HG02571 (cell line): ENCODE results near the gene EFCAB11.

ENCODE experiments used
- ATAC-seq: cut with Tn5 transposase; IDR thresholded peaks from one replicate; pipeline ENCODE4 v1.9.1; 2021; ENCODE audit warnings: mild to moderate bottlenecking, moderate library complexity; ENCODE audit not compliant: unreplicated experiment

Gene EFCAB11, protein sequence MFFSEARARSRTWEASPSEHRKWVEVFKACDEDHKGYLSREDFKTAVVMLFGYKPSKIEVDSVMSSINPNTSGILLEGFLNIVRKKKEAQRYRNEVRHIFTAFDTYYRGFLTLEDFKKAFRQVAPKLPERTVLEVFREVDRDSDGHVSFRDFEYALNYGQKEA

DNA sequence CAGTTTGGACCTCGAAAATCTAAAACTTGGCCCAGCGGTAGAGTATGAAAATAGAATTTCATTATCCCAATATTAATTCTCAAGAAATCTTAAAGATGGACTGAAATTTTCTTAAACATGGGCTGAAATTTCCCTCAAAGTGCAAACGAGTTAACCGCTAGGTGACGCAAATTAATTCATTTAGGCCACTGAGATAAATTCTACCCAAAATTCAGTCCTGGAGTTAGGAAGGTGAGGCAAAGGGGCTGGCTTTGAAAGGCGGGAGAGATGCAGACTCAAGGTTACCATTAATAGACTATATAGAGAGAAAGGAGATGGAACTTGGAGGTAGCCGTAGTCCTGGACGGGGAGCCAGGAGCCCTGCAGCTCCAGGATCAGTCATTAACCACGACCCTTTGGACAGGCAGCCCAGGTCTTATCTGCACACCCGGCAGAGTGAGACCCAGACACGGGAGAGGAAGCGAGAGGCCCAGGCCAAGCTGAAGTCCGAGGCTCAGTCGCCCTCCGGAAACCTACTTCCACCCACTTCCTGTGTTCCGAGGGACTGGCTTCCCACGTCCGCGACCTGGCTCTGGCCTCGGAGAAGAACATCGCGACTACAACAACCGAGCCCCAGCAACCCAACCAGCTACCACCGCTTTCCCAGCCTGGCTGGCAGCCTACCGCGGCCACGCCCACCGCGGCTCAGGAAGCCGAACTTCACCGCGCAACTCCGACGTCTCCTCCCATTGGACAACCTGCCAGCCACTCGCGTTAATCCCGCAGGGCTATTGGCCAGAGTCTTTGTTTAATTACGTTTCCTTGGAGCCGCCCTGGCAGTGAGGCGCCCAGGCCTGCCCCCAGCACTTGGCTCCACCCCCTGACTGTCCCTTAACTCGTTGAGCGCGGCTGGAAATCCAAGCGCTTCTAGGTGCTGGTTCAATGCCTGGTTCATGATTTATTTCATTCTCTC lies at the start of gene EFCAB11:
Gene EFCAB11, minus strand, starts transcription at position 661 of the 952 bp plus-strand sequence. Its CDS starts 70 bp downstream, at position 591.
- peak; percentile 80 for ATAC-seq

DNA sequence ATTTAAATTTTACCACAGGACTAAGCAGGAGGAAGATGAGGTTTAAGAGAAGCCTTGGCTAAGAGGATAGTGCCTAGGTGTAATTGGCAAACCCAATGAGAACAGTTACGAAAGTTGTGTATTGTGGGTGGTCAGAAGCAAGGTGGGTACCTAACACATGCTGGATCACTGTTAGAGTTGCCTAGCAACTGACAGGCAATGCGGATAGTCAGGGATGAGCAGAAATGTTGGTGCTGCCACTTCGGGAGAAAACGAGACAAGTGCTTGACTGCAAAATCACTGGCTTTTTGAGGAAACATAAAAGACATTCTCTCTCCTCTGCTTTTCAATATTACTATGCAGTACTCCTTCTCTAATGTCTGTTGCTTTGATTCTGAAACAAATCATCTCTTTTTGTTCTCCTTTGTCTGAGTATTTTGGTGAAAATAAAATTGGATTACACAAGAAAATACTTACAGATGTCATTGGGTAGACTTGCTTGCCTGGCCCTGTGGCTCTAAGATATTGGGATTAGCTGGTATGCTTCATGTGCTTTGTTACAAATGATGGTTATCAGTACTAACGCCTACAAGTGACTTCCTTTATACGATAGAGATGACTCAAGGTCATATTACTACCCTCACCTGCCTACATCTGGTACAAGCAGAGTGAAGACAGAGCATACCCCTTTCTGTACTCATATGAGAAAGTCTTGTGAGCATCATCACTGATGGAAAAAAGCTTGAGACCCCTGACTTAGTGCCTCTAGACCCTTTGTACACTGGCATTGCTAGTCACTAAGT lies 49.2 kb upstream of the EFCAB11 start:
- ATAC-seq, result no peak

DNA sequence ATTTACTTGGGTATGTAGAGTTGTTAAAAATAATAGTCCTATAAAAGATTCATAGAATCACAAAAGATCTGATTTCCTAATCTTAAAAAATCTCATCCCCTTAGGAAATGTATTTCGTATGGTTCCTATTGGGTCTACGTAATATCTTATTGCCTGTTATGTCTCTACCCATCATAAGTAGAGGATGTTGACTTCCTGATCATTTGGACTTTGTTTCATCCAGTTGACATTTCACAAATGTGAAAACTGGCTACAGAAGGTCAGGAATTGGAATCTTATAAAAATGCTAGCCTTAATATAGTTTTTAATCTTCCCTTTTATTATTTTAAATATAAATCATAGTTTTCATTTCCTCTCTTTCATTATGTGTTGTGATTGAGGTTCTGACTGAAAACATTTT lies 46.4 kb upstream of the EFCAB11 start:
- no peak for ATAC-seq

DNA sequence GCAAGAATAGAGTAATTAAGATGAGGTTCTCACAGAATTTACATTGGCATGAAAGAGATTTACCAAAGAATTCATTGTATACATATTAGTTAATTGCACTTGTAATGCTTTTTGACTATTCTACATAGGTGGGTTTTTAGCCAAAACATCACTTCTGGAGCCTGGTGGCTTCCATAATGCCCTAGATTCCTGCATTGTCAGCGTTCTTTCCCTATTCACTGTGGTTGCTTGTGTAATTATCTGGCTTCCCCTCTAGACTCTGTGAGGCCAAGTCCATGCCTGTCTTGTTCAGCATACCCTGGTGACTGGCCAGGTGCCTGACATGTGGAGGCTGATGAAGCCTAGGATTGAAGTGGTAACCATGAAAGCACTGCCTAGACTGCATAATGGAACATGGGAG lies 42.4 kb upstream of the EFCAB11 start:
- no peak for ATAC-seq

DNA sequence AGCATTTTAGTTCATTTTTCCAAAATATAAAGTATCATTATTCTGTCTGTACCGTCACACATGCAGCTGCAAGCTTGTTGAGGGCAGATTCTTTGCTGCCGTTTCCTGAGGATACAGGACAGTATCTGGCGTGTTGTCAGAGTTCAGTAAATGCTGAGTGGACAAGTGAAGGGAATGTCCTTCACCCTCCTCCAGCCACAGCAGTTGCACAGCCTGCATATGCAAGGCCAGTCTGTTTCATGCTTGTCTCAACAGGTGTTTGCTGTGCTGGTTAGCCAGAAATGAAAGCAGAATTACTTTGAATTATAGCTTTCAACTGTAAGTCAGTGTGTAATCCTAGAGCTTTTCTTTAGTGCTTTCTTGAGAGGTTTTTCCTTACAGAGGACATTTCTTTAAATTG lies 37.7 kb upstream of the EFCAB11 start:
- no peak for ATAC-seq

DNA sequence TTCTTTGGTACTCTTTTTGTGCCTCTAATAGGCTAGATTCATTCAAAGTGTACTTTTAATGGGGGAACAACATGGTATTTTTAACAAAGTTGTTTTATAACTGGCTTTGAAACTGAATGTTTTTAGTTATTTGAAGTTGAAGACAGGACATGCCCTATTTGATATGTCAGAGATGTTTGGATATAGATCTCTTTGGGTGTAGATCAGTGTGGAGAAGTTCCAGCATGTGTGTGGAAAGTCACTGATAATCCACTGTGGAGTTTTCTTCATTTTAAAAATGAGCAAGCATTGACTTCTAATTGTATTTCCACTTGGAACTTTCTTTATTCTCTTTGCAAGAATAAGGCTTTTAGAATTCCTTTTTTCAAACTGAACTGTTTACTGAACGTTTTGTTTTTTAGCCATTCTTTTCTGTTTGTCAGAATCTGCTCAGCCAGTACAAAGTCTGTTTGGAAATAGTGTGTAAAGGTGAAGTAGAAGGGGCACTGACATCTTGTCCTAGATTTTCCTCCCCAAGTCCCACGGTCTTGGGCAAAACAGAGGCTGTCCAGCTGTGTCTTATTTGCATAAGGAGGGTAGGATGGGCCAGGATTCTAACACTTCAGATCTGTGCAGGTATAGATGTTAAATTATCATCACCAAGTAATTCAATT lies 36.2 kb upstream of the EFCAB11 start:
- ATAC-seq, result no peak

DNA sequence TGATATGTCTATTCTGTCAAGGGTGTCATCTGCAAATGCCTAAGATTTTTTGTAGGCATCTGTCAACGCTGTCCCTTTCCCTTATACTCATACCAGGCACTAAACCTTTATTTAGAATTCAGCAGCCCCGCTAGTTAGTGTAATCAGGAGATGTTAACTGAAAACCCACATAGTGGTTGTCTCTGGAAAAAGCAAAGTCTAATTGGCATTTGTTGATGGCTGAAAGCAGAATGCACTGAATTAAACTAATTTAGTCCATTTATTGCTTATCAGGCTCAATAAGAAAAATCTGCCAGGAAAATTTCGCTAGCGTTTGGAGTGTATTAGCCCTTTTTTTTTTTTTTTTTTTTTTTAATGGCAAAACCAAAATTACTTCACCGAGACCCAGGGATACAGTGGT lies 35.7 kb upstream of the EFCAB11 start:
- no peak for ATAC-seq

DNA sequence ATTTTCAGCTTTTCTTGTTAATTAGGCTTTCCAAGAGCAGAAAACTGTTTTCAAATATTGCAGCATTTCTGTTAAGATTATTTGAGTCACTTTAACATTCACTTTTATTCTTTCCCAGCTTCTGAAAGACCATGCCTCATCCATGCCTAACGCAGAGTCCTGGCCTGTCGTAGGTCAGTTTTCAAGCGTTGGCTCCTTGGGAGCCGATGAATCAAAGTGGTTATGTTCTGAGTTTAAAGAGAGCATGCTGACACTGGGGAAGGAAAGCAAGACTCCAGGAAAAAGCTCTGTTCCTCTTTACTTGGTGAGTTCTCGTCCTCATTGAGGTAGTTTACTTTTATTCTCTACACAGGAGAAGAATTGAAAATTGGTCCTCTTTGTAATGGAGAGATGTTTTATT lies 34.3 kb upstream of the EFCAB11 start:
- no peak for ATAC-seq

DNA sequence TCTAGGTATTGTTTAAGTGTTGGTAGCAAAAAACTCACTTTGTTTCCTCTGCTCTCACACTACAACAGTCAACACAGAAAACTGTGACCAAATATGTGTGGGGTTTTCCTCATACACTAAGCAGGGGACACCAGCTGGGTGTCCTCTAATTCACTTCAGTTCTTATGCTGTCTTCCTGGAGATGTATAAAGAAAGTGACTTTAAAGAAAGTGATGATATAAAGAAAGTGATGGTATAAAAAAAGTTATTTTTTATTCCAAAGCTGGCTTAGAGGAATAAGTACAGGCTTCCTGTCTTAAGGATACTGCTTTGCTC lies 32.6 kb upstream of the EFCAB11 start:
- ATAC-seq, result no peak

DNA sequence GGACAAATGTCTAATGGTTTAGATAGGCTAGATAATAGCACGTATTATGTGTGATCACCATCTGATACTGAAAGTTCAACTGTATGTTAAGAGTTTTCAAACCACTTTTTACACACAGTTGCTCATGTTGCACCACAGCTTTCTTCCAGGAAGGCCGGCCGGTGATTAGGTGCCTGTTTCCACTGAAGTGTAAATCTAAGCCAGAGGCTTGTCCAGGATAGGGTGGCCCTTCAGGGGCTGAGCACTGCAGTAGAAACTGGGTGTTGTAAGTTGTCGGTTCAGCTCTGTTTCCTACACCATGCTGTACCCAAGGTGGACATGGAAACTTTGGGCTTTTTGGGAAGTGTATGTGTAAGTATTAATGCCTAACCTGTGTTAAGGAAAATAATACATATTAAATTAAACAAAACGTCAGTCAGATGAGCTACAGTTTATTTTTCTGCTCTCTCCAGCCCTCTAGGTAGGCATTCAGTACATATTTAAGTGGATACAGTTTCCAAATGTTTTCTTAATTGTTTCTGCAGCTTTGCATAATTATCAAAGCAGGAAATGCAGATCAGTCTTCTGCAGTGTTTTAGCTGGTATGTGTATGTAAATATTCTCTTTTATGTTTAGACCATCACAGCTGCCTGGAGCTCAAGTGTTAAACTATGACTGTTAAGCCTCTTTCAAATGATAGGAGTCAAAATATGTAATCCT lies 32.1 kb upstream of the EFCAB11 start:
- no peak for ATAC-seq

DNA sequence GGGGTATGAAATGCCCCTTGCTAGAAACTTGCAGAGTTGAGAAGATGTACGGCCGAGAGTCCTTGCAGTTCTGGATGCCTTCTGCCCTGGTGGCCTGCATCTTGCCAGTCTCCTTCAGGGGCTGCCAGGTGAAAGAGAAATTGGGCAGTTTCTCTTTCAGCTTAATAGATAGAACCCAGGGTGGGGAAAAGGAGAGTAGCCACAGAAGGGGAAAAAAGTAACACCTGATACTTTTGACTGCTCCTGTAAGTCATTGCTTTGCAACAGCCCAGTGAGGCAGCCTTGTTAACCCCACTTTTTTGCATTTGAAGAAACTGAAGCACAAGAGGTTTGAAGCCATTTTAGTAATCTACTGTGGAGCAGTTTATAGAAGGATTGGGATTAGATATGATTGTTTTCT lies 28.8 kb upstream of the EFCAB11 start:
- ATAC-seq, result no peak

DNA sequence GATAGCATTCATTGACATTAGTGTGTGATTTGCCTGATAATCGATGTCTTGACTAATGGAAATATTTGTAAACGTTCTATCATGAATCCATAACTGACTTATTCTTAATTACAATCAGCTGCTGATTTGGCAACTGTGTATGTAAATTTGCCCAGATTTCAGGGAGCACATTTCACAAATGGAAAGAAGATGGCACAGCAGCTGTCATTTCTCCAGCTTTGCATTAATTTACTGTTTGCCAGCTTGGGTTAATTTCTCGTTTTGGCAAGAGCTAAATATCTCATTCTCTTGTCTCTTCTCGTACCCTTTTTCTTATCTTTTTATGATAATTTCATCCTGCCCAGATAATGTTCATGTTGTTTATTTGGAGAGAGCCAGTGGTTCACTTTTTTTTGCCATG lies 24.1 kb upstream of the EFCAB11 start:
- no peak for ATAC-seq

DNA sequence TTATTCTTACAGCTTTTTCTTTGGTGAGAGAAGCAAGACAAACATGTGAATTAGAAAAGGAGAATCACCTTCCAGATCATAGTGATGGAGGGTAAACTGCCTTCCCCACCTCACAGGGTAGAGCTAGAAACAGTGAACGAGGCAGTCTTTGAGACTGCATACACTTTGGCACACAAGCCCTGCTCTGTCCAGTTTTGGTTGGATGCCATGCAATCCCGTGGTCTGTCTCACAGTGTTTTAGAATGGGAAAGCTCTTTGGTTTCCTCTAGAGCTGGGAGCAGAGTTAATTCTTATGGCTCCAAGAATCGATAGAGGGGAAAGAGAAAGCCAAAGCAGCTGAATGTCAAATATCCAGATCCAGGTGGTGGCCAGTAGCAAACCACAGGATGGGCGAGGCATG lies 23.1 kb upstream of the EFCAB11 start:
- ATAC-seq, result no peak

DNA sequence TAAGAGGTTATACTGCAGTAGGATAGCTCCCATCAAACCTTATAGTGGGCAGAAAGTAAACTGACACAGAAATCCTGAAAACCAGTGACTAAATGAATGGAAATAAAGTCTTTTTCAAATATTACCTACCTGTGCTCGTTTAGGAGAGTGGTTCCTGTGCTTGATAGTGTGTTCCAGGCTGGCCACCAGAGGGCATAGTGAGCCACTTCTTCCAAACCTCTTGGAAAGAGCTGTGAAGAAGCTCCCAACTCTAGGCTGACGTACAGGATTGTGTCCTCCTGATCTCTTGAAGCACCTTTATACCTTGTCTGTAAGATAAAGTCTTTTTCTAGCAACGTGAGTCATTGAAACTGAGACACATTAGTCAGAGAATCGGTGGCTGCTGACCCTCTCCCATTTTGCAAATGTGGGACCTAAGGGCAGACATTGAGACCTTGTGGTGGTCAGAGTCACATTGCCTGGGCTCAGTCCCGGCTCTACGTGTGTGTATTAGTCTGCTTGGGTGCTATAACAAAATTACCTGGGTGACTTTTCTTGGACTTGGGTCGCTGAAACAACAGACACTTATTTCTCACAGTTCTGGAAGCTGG lies 18.8 kb upstream of the EFCAB11 start:
- no peak for ATAC-seq

DNA sequence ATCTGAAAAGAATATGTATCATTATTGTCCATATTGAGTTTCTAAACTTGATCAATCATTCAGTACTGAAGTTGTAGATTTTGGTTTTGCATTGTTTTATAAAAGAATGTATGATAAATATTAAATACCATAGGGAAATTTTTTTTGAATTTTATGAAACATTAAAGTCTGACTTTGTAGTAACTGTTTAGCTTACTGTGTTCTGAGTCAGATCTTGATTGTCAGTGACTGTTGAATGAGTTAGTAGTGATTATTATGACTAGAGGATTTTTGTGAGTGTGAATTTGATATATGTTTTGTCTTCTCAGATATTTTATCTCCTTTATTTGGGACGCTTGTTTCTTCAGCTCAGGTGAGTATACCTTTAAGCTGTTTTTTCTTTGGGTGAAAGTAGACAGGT lies 11.3 kb upstream of the EFCAB11 start:
- ATAC-seq, result no peak

DNA sequence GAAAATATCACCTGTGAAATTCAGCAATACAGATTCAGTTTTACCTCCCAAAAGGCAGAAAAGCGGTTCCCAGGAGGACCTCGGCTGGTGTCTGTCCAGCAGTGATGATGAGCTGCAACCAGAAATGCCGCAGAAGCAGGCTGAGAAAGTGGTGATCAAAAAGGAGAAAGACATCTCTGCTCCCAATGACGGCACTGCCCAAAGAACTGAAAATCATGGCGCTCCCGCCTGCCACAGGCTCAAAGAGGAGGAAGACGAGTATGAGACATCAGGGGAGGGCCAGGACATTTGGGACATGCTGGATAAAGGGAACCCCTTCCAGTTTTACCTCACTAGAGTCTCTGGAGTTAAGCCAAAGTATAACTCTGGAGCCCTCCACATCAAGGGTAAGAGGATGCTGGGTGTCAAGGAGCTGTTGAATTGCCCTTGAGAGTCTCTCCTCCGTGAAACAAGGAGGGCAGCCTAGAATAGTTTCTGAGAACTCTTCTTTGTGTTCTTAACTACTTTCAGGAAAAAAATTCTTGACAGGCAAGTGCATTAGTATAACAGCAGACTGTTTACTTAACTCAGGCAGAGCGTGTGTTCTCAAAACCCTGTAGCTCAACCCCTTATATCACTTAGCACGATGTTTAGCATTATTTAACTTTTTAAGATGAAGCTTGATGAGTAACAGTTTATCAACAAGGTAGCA lies 8.9 kb upstream of the EFCAB11 start:
- no peak for ATAC-seq

DNA sequence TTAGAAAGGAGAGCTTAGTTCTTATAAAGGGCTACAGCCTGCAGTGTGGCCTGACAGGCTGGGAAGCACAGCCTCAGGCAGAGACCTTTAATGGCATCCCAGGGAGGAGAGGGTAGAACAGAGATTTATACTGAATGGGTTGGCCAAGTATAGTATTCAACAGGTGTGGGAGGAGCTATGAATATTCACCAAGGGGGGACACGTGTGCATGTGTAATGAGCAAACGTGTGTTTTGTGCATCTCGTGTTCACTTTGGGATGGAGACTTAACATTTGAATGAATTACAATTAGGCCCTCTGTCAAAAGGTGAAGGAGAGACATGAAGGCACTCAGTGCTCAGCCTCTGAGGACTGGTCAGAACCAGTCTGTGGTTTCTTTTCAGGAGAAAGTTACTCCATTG lies 6.4 kb upstream of the EFCAB11 start:
- ATAC-seq, result no peak

DNA sequence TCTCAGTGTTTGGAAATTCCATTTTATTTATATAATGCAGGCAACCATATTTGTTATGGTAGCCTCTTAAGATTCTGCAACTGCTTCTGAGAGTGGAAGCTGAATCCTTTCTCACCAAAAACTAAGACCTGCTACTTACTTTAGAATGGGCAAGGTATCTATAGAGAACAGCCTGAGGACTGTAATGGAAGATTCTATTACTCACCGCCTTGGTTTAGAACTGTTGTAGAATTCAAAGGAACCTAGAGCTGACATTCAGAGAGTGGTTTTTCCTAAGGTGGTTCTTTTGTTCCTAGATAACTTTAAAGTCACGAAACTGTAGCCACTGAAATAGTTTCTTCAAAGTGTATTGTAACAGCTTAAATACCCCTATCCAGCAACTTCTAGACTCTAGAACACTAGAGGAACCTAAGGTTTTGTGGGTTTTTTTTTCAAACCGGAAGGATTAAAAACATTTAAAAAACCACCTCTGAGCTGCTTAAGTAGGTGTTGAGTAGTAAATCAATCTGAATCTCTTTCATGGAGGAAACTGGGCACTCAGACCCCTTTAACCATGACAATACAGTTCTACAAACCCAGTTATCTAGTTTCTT lies 5.4 kb upstream of the EFCAB11 start:
- ATAC-seq, result no peak

DNA sequence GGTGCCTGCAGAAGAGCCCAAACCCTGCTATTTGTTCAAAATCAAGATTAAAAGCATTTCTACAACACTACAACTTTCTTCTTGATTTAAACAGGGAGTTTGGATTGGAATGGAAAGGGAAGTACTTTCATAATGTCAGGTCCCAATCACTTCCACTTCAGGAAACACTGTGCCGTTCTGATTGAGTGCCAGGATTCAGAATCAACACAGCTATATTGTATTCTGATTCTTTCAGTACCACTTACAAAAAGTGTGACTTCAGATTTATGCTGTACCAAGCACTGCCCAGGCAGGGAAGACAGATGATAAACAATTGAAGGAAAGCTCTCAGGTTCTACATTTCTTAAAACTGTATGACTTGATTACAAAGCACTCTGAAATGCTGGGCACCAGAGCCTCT lies 4.4 kb upstream of the EFCAB11 start:
- no peak for ATAC-seq
